ENCODE results near the gene SAMD14. TPM values are rescaled to one million over a fixed set of nuclear protein-coding genes. Genes with fewer than 3 reads are reported as not detected.

Gene SAMD14
- polyA plus RNA-seq, 1 donor from 2014 or later: 0.15 TPM

DNA sequence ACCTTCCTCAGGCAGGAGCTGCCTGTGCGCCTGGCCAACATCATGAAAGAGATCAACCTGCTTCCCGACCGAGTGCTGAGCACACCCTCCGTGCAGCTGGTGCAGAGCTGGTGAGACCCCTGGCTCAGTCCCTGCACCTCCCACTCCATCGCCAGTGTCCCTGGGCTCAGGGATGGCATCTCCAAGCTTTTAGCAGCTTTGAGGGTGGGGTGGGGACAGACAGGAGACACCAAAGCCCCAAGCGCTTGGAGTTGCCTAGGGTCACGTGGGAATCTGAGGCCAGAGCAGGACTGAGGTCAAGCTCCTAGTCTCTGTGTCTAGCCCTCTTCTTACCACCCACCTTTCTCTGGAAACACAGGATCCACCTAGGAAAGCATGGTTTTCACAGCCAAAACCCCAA, 32.5 kb downstream of the SAMD14 start:
- H3K27me3 Mint-ChIP-seq: no peaks in the 10 kb centered on the region
- H3K4me1 Mint-ChIP-seq: peaks cover 0 to 18% (median 18%) of the 10 kb centered on the region in 3 donors
- H3K27ac Mint-ChIP-seq: no peak overlapping the region
- H3K4me3 Mint-ChIP-seq: peak overlapping the region in 1 of 4 donors; percentile 72
- H3K9me3 Mint-ChIP-seq: no peaks in the 10 kb centered on the region
- H3K36me3 Mint-ChIP-seq: peaks cover 4% of the 10 kb centered on the region

DNA sequence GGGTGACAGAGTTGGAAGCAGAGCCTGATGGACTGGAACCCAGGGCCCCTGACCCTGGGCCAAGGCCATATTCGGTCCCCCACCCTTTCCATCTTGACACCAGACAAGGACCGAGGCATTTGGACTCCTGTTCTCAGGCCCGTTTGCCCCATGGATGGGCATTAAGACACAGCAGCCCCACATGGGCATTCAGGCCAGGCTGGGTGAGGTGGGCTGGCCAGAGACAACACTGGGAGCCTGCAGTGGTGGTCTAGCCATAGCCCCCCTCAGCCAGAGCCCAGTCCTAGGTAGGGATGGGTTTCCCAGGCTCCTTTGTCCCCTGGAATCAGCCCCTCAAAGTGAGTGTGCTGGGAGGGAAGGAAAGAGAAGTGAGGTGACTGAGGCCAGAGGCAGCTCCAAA, 33.2 kb downstream of the SAMD14 start:
- H3K4me1 Mint-ChIP-seq: peaks cover 0 to 18% (median 18%) of the 10 kb centered on the region in 3 donors
- no peaks in the 10 kb centered on the region for H3K9me3 Mint-ChIP-seq

DNA sequence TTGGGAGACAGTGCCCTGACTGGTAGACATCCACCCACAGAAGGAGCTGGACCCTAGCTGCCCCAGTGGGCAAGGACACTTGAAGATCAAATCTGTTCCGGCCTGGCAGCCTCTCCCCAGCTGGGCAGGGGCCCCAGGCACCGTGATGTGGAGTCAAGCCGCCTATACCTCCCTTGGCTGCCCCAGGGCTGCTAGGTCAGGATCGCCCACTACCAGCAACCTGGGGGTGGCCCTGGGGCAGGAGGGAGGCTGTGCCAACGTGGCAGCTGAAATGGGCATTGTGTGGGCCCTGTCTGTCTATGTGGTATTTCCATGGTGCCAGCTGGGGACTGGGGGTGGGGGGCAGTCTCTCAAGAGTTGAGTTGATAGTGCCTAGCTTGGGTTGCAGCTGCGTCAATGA, 33.9 kb downstream of the SAMD14 start:
- peaks cover 4% of the 10 kb centered on the region for H3K36me3 Mint-ChIP-seq
- no peaks in the 10 kb centered on the region for H3K9me3 Mint-ChIP-seq
- peak overlapping the region in 1 of 3 donors; percentile 79 for H3K27ac Mint-ChIP-seq
- no peaks in the 10 kb centered on the region for H3K27me3 Mint-ChIP-seq
- peak overlapping the region; percentile 91 to 99 (median 96) for H3K4me3 Mint-ChIP-seq
- H3K4me1 Mint-ChIP-seq: peaks cover 0 to 18% (median 18%) of the 10 kb centered on the region in 3 donors

More for the DNA sequence above, 33.2 kb downstream of the SAMD14 start:
- Mint-ChIP-seq H3K27me3 (no peaks in the 10 kb centered on the region), H3K27ac (no peak overlapping the region), H3K4me3 (peak overlapping the region; percentile 72 to 97 (median 93)), H3K36me3 (peaks cover 4% of the 10 kb centered on the region)

DNA sequence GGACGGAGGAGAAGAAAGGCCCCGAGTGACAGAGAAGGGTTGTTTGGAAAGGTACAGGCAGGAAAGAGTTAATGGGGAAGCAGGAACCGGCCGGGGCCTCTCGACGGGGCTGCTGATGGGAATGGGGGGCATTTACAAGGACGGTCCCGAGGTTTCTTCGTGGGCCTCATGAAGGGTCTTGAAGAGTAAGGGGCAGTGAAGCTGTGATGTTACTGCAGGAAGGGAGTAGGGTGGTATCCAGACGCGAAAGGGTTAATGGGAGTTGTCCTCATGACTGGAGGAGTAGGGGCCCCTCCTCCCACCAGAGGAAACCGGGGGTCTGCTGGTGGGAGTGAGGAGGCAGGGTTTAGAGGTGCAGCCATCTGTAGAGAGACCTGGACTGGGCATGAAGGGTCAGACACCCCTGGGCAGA, 34.3 kb downstream of the SAMD14 start:
- Mint-ChIP-seq H3K9me3 (no peaks in the 10 kb centered on the region), H3K36me3 (peaks cover 4% of the 10 kb centered on the region), H3K4me3 (peak overlapping the region; percentile 91 to 99 (median 96)), H3K27me3 (no peaks in the 10 kb centered on the region), H3K4me1 (peaks cover 0 to 18% (median 18%) of the 10 kb centered on the region in 3 donors), H3K27ac (peak overlapping the region in 2 of 3 donors; percentile 79 to 96)

DNA sequence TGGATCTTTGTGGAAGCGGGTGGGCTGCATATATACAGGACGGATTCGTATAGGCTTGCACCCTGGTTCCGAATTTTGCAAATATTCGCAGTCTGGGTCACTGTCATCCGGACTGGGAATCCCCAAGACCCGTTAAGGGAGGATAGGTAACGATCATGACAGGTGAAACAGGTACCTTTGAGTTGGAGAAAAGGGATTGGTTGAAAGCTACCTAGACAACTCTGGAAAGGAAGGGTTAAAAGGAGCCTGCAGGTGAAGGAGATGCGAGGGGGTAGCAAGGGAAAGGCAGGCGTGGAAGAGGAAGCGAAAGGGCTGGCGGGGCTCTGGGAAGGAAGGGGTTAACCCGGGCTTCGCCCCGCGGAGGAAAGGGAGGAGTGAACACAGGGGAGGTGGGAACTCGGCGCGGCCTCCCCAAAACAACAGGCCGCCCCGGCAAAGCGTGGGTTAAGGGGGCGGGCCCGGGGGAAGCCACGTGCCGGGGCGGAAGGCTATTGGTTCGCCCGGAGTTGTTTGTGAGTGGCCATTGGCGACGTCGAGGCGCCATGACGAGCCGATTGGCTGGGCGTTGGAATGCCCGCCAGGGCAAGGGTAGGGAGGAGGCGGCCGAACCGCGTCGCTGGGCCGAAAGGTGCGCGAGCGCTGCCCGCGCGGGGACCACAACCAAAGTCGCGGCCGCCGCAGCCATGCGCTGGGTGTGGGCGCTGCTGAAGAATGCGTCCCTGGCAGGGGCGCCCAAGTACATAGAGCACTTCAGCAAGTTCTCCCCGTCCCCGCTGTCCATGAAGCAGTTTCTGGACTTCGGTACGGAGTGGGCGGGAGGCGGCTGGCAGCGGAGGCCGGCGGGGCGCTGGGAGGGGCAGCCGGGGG, 35.0 kb downstream of the SAMD14 start, which contains the start of gene PDK2:
Gene PDK2, plus strand, starts transcription at position 599 of the 867 bp plus-strand sequence. Its CDS starts 85 bp downstream, at position 684.
- Mint-ChIP-seq H3K4me1 (peaks cover 0 to 18% (median 17%) of the 10 kb centered on the region in 3 donors), H3K4me3 (peak within 1 kb of the TSS; percentile 91 to 99 (median 96)), H3K9me3 (no peaks in the 10 kb centered on the region), H3K36me3 (peaks cover 4% of the 10 kb centered on the region), H3K27me3 (no peaks in the 10 kb centered on the region), H3K27ac (peak within 1 kb of the TSS; percentile 64 to 96 (median 79))

- H3K27ac Mint-ChIP-seq: peak overlapping the region; percentile 64 to 96 (median 79)
- no peaks in the 10 kb centered on the region for H3K9me3 Mint-ChIP-seq
- peaks cover 4% of the 10 kb centered on the region for H3K36me3 Mint-ChIP-seq
- peaks cover 0 to 18% (median 14%) of the 10 kb centered on the region in 3 donors for H3K4me1 Mint-ChIP-seq
- peak overlapping the region; percentile 91 to 99 (median 96) for H3K4me3 Mint-ChIP-seq
- H3K27me3 Mint-ChIP-seq: no peaks in the 10 kb centered on the region
Observed at GRCh38 chr17:50094243-50094752, 35.7 kb downstream of the SAMD14 start.

GRCh38 chr17:50093807-50094206, 36.2 kb downstream of the SAMD14 start:
- Mint-ChIP-seq H3K27ac (peak overlapping the region in 2 of 3 donors; percentile 64 to 96), H3K36me3 (peaks cover 4% of the 10 kb centered on the region), H3K4me1 (peaks cover 0 to 18% (median 13%) of the 10 kb centered on the region in 3 donors), H3K27me3 (no peaks in the 10 kb centered on the region), H3K4me3 (peak overlapping the region; percentile 91 to 99 (median 96)), H3K9me3 (no peaks in the 10 kb centered on the region)

GRCh38 chr17:50093246-50093645, 36.7 kb downstream of the SAMD14 start:
- H3K27ac Mint-ChIP-seq: peak overlapping the region in 1 of 3 donors; percentile 64
- peaks cover 0 to 14% (median 10%) of the 10 kb centered on the region in 3 donors for H3K4me1 Mint-ChIP-seq
- peak overlapping the region in 1 of 4 donors; percentile 91 for H3K4me3 Mint-ChIP-seq
- H3K27me3 Mint-ChIP-seq: no peaks in the 10 kb centered on the region
- H3K9me3 Mint-ChIP-seq: no peaks in the 10 kb centered on the region
- H3K36me3 Mint-ChIP-seq: peaks cover 2% of the 10 kb centered on the region

DNA sequence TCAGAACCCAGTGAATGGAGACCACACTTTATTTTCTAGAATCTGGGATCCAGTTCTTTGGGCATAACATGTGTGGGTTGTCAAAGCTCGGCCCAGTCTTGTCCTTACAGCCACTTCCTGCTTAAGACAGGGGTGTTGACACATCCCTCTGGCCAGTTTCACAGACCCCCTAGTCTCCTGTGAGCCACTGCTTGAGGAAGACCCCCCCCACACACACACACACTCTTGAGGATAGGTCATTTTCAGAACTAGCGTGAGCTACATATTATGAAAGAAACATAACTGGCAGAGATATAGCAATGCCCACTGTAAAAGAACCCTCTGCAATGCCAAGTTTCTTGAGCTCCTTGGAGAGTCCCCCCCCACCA, 38.1 kb downstream of the SAMD14 start:
- no peaks in the 10 kb centered on the region for H3K27me3 Mint-ChIP-seq
- H3K4me1 Mint-ChIP-seq: peaks cover 0 to 14% (median 10%) of the 10 kb centered on the region in 3 donors
- peaks cover 2% of the 10 kb centered on the region for H3K36me3 Mint-ChIP-seq
- peak overlapping the region in 1 of 4 donors; percentile 65 for H3K4me3 Mint-ChIP-seq
- H3K9me3 Mint-ChIP-seq: no peaks in the 10 kb centered on the region
- no peak overlapping the region for H3K27ac Mint-ChIP-seq

DNA sequence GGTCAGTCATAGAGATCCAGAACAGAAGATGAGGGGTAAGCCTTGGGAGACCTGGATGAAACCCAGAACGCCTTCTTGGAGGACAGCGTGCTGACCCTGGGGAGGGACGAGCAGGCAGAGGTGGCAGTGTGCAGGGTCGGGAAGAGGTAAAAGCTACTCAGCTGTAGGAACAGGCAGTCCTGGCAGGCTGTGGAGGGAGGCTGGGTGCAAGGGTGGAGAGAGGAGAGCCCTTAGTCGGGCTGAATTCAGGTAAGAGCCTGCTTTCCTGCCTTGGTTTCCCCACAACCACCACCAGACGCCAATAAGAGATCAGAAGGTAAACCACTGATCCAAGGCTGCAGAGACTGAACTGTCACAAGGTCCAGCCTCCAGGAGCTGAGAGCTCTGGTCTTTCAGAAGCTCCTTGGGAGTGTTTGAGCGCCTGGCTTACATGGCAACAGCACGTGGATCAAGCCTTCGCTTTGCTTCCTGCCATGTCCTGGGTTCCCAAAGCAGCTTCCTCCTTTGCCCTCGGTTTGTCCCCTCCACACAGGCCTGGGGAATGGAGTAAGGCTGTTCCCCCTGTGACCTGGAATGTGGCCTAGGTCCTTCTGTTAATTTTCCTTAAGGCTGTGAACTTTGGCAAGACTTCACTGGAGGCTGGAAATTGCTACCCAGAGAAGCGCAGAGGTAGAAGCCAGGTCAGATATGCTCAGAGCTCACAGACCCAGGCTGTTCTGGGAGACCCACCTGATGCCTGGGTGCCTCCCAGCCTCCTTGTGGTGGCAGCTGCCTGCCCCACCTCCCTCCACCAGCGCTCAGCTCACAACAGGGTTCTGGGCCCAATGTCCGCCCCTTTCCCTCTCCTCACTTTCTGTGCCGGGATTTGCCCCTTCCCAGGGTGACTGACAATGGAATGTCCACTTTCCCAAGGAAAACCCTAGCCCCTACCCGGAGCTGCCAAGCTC, 38.7 kb downstream of the SAMD14 start:
- Mint-ChIP-seq H3K27ac (peak overlapping the region in 2 of 3 donors; percentile 41 to 71), H3K9me3 (no peaks in the 10 kb centered on the region), H3K4me1 (peaks cover 0 to 10% (median 9%) of the 10 kb centered on the region in 3 donors), H3K4me3 (no peak overlapping the region), H3K36me3 (peaks cover 2% of the 10 kb centered on the region), H3K27me3 (no peaks in the 10 kb centered on the region)

GRCh38 chr17:50090071-50090470, 39.9 kb downstream of the SAMD14 start:
- no peaks in the 10 kb centered on the region for H3K27me3 Mint-ChIP-seq
- H3K4me3 Mint-ChIP-seq: peak overlapping the region in 1 of 4 donors; percentile 35
- H3K36me3 Mint-ChIP-seq: peaks cover 2% of the 10 kb centered on the region
- no peak overlapping the region for H3K27ac Mint-ChIP-seq
- H3K9me3 Mint-ChIP-seq: no peaks in the 10 kb centered on the region
- peaks cover 0 to 4% (median under 1%) of the 10 kb centered on the region in 3 donors for H3K4me1 Mint-ChIP-seq

DNA sequence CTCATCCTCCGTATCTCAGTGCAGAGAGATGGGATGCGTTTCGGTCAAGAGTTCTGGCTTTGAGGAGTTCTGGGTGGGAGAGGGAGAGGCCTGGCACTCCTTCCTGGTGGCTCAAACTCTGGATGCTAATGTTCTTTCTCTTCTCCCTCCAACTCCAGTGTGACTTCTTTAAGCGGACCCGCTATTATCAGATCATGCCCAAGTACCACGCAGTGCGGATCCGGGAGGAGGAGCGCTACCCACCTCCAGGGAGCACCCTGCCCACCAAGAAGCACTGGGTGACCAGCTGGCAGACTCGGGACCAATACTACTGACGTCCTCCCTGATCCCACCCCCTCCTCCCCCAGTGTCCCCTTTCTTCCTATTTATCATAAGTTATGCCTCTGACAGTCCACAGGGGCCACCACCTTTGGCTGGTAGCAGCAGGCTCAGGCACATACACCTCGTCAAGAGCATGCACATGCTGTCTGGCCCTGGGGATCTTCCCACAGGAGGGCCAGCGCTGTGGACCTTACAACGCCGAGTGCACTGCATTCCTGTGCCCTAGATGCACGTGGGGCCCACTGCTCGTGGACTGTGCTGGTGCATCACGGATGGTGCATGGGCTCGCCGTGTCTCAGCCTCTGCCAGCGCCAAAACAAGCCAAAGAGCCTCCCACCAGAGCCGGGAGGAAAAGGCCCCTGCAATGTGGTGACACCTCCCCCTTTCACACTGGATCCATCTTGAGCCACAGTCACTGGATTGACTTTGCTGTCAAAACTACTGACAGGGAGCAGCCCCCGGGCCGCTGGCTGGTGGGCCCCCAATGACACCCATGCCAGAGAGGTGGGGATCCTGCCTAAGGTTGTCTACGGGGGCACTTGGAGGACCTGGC, 40.8 kb downstream of the SAMD14 start:
- H3K36me3 Mint-ChIP-seq: peaks cover 2% of the 10 kb centered on the region
- peak overlapping the region in 1 of 4 donors; percentile 35 for H3K4me3 Mint-ChIP-seq
- H3K9me3 Mint-ChIP-seq: no peaks in the 10 kb centered on the region
- peaks cover 0 to 3% (median 0%) of the 10 kb centered on the region in 3 donors for H3K4me1 Mint-ChIP-seq
- H3K27ac Mint-ChIP-seq: no peak overlapping the region
- H3K27me3 Mint-ChIP-seq: no peaks in the 10 kb centered on the region

DNA sequence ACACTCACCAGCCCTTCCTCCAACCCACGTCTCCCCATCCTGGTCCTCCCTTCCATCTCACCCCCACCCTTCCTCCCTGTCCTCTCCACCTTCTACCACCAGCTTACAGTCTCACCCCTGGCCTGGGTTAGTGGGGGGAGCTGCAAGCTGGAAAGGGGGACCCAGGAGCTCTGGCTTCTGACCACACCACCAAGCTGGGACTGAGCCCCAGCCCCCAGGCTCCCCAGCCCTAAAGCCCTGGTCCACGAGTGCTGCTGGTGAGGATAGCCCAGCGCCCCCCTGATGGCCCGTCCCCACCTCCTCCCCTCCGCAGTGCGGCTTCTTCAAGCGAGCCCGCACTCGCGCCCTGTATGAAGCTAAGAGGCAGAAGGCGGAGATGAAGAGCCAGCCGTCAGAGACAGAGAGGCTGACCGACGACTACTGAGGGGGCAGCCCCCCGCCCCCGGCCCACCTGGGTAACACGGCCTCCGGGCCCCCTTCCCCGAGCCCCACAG, 42.0 kb downstream of the SAMD14 start:
- no peaks in the 10 kb centered on the region for H3K36me3 Mint-ChIP-seq

More for the DNA sequence above, 42.0 kb downstream of the SAMD14 start:
- H3K4me3 Mint-ChIP-seq: no peak overlapping the region
- no peaks in the 10 kb centered on the region for H3K4me1 Mint-ChIP-seq
- H3K27ac Mint-ChIP-seq: no peak overlapping the region
- H3K9me3 Mint-ChIP-seq: no peaks in the 10 kb centered on the region
- H3K27me3 Mint-ChIP-seq: no peaks in the 10 kb centered on the region

Data from IgD-negative memory B cell (primary cell).